Urinary bladder (tissue), 4 donors: ENCODE results near the gene USP24. TPM values are rescaled to one million over a fixed set of nuclear protein-coding genes. Genes with fewer than 3 reads are reported as not detected.

Source experiments
- DNase-seq: peaks from one replicate; pipeline ENCODE4 v3.0.0-alpha.2; 2015; ENCODE audit errors: extremely low spot score
- H3K27ac ChIP-seq: one replicate; pipeline ENCODE4 v1.5.1; 2013; ENCODE audit warnings: low read depth, mild to moderate bottlenecking, moderate library complexity
- H3K36me3 ChIP-seq: one replicate; pipeline ENCODE4 v1.6.1; 2013; ENCODE audit warnings: mild to moderate bottlenecking, moderate library complexity; ENCODE audit not compliant: insufficient read depth
- H3K4me1 ChIP-seq: one replicate; pipeline ENCODE4 v1.6.1; 2013; ENCODE audit warnings: mild to moderate bottlenecking, moderate library complexity; ENCODE audit not compliant: insufficient read depth
- H3K4me3 ChIP-seq: one replicate; pipeline ENCODE4 v1.5.1; 2013; ENCODE audit warnings: low read depth, low read length
- WGBS: extraction: QIAGEN DNeasy Blood & Tissue Kit; methylation state at CpG from one replicate; pipeline ENCODE4 v1.1.7; 2013; 5-methylcytosine and 5-hydroxymethylcytosine counted together
- polyA plus RNA-seq: library from polyadenylated mRNA; stranded (reverse); fragments of 200-250 nt; gene quantifications from one replicate; pipeline ENCODE4 v1.2.3, GENCODE V29; 2013
- total RNA-seq: library from RNA; depleted of rRNA; stranded (reverse); fragments of >200 nt; gene quantifications from one replicate; pipeline ENCODE4 v1.2.3, GENCODE V29; 2014
- donor health status: healthy with polysubstance abuse.
- donor health status: healthy.

The USP24 gene
- total and polyA plus RNA-seq, 2 donors: 11.9 to 74.4 TPM

DNA sequence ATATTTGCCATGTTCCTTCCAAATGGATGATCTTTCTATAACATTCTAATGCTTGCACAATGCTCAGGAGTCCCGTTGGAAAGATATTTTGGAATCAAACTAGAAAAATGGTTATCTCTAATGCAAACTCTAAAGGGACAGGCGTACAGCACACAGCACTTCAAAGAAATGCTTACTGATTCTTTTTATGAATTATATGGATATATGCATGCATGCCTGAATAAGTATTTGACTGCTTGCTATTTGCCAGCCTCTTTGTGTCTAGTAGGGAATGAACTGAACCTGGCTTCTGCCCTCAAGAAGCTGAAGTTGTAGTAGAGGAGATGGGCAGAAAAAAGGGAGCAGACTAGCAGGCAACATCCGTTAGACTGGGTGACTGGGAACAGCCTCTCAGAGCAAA is 127.7 kb downstream of the USP24 start:
- H3K4me3 ChIP-seq: no peak overlapping the region
- peaks cover 10% of the 10 kb centered on the region for H3K36me3 ChIP-seq
- 87% methylated on average over 3 of the region's 3 CpGs for WGBS
- H3K27ac ChIP-seq: no peak overlapping the region
- no peak for DNase-seq
- H3K4me1 ChIP-seq: no peaks in the 10 kb centered on the region

DNA sequence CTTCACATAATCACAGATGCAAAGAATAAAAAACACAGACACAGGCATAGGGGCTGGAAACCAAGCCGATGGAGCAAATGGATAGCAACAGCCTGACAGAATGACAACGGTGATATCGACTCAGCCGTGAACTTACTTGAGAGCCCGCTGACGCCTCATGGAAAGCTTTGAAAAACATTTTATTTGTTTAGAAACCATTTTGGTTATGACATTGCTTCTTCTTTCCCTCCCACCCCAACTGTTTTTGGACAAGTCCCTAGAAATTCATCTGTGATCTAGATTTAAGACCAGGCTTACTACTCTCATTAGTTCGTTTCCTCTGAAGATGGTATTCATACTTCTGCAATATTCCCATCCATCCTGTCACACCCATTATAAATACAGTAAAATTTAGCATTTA is 130.9 kb downstream of the USP24 start:
- H3K4me3 ChIP-seq: no peak overlapping the region
- H3K27ac ChIP-seq: no peak overlapping the region
- 92% methylated on average over 7 of the region's 7 CpGs for WGBS
- no peaks in the 10 kb centered on the region for H3K4me1 ChIP-seq
- no peak for DNase-seq
- peaks cover 10% of the 10 kb centered on the region for H3K36me3 ChIP-seq

DNA sequence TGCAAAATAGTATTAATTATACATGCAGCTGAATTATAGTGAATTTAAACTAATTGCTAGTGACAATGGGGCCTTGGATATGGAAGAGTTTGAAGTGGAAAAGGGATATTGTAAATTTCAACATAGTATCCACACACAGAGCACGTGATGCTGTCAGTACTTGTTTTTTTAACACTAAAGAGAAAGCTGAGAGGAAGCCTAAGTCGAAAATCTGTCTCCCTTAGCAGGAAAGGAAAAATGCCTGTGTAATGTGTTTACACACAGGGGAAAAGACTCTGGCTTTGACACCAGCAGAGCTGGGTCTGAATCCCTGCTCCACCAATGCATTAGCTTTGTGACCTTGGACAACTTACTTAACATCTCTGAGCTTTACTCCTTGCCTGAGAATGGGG is 133.3 kb downstream of the USP24 start:
- no peaks in the 10 kb centered on the region for H3K4me1 ChIP-seq
- no peak for DNase-seq
- no peak overlapping the region for H3K4me3 ChIP-seq
- peaks cover 5% of the 10 kb centered on the region for H3K36me3 ChIP-seq
- H3K27ac ChIP-seq: no peak overlapping the region
- WGBS: 59% methylated on average over 2 of the region's 2 CpGs

DNA sequence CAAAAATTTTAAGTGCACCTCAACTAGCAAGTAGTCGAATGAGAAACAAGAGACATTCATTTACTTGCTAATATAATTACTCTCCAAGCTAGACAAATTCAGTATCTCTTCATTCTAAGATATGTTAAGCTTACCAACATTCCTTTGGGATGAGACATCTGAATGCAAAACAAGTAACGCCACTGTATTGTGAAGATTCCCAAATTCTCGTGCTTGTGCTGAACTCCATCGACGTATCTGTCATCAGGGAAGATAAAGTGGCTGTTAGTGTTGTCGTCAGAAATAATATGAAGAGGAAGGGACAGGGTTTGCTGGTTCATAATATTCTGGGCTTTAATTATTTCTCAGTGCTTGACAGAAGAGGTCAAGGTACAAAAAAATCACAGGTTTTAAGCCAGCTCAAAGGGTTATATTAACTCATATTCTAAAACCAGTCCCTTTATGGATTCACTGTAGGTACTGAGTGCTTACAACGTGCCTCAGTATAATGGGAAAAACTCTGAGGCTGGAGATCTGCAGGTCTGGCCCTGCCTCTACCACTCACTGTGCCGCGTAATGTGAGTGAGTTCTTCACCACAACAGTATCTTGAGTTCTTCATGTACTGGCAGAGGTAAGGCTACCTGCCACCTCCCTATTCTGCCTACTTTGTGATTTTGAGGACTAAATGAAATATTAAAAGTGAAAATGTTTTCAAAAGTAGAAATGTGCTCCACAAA is 133.8 kb downstream of the USP24 start:
- Histone ChIP-seq H3K4me1 (no peaks in the 10 kb centered on the region), H3K36me3 (peaks cover 5% of the 10 kb centered on the region), H3K27ac (no peak overlapping the region), H3K4me3 (no peak overlapping the region)
- 64% methylated on average over 9 of the region's 9 CpGs for WGBS
- DNase-seq: no peak

DNA sequence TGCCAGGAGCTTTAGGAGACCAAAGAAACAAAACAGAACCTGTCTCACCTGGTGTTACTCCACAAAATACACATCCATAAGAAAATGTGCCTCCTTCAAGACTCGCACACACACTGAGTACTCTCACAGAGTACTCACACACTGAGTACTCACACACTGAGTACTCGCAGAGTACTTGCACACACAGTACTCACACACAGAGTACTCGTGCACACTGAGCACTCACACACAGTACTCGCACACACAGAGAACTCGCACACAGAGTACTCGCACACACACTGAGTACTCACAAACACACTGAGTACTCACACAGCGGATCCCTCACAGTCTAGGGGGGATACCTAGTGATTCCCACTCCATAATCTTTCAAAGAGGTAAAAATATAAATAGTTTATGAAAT is 135.5 kb downstream of the USP24 start:
- WGBS: 98% methylated on average over 7 of the region's 7 CpGs
- no peak for DNase-seq
- Histone ChIP-seq H3K4me1 (no peaks in the 10 kb centered on the region), H3K4me3 (no peak overlapping the region), H3K27ac (no peak overlapping the region), H3K36me3 (peaks cover 5% of the 10 kb centered on the region)

DNA sequence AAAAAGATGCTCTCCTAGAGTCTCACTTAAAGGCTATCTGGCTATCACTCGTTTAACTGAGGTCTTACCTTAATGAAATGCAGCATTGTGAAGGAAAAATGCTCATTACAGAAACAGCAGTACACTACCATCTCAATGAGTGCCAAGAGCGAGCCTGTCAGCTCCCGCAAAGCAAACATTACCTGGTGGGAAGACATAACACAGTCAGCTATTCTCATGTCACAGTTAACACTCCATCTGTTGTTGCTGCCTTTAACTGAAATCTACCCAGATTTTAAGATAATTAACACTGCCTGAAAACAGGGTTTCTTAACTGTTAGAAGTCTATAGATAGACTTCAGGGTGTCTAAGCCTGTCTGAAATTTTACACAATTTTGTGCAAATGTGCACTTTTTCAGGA is 136.7 kb downstream of the USP24 start:
- no peak for DNase-seq
- WGBS: 87% methylated on average over 3 of the region's 3 CpGs
- Histone ChIP-seq H3K27ac (no peak overlapping the region), H3K4me1 (no peaks in the 10 kb centered on the region), H3K4me3 (no peak overlapping the region), H3K36me3 (peaks cover 2% of the 10 kb centered on the region)

DNA sequence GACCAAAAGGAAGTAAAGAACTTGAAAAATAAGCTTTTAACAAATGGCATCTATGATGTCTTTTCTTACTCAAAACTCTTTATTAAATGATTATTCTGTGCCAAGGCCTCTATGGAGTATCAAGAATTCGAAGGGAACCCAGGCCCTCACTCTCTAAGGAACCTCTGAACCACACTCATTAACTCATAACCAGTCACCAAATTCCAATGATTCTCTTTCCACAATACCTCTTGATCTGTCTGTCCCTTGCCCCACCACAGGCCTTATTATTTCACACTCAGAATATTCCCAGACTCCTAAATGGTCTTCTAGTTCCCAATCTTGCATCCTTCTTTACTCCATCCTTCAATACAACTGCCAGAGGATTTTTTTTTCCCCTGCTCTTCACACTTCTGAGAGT is 138.8 kb downstream of the USP24 start:
- no peak for DNase-seq
- H3K27ac ChIP-seq: no peak overlapping the region
- no peaks in the 10 kb centered on the region for H3K4me1 ChIP-seq
- no peak overlapping the region for H3K4me3 ChIP-seq
- 91% methylated on average over 1 of the region's 1 CpG for WGBS
- no peaks in the 10 kb centered on the region for H3K36me3 ChIP-seq

DNA sequence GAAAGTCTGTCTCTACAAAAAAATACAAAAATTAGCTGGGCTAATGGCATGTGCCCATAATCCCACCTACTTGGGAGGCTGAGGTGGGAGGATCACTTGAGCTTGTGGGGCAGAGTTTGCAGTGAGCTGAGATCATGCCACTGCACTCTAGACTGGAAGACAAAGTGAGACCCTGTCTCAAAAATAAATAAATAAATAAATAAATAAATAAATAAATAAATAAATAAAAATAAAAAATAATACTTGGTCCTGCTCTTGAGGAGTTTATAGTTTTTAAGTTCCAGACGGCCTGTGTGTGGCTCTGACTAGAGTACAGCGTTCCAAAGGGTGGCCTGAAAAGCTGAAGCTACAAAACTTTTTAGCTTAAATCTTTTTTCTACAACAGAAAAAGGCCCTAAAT is 140.7 kb downstream of the USP24 start:
- WGBS: 99% methylated on average over 2 of the region's 2 CpGs
- DNase-seq: no peak
- H3K27ac ChIP-seq: no peak overlapping the region
- H3K4me1 ChIP-seq: no peaks in the 10 kb centered on the region
- peaks cover under 1% of the 10 kb centered on the region for H3K36me3 ChIP-seq
- no peak overlapping the region for H3K4me3 ChIP-seq

DNA sequence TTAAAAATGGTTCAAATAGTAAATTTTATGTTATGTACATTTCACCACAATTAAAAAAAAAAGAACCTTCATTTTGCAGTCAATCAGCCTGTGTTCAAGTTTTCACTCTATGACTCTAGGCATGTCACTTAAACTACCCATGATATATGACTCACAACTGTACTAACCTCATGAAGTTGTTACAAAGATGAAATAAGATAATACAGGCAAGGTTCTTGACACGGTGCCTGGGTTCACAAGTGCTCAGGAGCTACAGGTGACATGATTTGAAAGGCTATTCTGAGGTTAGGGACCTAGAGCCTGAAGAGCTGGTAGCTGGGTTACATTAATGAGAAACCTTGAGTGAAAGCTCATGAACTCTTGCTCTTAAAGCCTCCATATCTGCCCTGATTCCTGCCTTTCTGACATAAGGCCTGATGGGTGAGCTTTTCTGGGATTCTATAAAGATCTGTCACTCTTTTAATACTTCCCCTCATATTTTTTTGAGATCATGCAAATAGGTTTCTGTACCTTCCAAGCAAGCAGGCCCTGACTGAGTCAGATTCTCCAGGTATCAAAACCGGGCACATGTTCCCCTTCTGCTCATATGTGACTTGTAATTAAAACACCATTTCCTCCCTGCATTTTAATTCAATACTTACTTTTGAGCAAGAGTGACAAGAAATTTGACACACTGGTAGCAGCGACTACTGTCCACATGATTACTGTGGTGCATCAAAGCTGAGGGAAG is 141.8 kb downstream of the USP24 start:
- DNase-seq: no peak
- H3K27ac ChIP-seq: no peak overlapping the region
- peaks cover 2% of the 10 kb centered on the region for H3K36me3 ChIP-seq
- H3K4me1 ChIP-seq: no peaks in the 10 kb centered on the region
- 91% methylated on average over 3 of the region's 3 CpGs for WGBS
- no peak overlapping the region for H3K4me3 ChIP-seq

DNA sequence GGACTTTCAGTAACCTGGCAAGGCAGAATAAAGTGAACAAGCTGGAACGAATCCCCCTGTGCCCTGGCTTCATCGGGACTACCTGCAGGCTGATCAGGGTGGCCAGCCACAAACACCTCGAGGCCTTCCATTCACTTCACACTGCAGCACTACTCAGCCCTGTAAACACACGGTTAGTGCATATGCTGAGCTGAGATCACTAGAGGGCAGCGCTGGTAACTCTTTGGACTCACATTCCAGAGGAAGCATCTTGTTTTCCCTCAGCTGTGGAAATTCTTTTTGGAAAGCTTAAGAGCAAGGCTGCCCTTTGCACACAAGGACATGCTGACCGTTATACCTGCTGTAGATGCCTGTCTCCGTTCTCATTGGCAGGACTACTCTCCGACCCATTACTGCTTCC is 143.7 kb downstream of the USP24 start:
- Histone ChIP-seq H3K4me1 (no peaks in the 10 kb centered on the region), H3K27ac (no peak overlapping the region), H3K36me3 (peaks cover 2% of the 10 kb centered on the region), H3K4me3 (no peak overlapping the region)
- WGBS: 50% methylated on average over 8 of the region's 8 CpGs
- no peak for DNase-seq

DNA sequence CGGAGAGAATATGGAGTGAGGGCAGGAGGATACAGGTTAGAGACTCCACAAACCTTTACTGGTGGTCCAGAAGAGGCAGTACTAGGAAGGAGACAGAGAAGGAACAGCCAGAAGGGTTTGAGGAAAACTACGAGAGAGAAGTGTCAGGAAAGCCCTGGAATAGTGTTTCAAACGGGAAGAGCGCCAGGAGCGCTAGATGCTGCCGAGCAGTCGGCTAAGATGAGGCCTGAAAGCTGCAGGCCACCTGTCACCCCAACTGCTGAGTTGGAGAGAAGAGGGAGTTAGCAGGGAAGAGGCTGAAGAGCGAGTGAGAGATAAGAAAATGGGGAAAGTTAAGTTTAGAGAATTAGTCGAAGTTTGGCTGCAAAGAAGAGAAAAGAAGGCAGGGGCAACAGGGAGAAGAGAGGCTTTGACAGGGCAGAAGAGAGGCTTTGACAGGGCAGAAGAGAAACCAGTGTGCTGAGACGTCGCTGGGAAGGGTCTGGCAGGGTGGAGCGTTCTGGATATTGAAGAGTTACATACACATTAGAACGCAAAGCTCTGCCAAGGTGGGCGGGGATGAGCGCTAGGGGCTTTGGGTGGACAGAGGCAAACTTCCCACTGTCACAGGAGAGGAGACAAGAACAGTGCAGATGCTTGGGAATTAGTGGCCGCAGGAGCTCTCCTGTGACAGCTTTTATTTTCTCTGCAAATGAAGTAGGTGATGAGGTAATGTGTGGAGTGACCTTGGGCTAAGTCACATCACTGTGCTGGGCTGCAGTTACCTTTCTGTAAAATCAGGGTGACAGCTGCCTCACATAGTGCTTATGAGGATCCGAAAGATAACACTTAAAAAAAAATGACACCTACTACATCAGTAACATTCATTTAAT is 144.6 kb downstream of the USP24 start:
- no peak for DNase-seq
- WGBS: 62% methylated on average over 17 of the region's 17 CpGs
- Histone ChIP-seq H3K4me1 (no peaks in the 10 kb centered on the region), H3K36me3 (peaks cover 2% of the 10 kb centered on the region), H3K4me3 (no peak overlapping the region), H3K27ac (no peak overlapping the region)

DNA sequence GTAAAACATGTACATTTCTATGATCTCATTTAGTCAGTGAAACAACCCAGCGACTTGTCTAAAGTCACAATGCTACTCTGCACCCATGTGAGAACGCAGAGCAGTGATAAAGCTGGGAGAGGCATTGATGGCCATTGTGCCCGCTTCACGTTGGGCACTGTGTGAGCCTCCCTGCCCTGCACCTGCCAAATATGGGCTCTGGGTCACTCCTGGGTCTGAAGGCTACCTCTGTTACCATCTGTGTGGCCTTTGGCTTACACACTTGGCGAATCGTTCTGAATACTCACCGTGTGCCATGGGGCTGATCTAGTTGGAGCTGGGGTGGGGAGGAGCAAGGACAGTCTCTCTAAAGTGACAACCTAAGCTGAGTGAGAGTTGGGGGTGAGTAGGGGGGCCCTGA is 145.9 kb downstream of the USP24 start:
- no peak for DNase-seq
- WGBS: 90% methylated on average over 7 of the region's 7 CpGs
- Histone ChIP-seq H3K4me3 (no peak overlapping the region), H3K4me1 (no peaks in the 10 kb centered on the region), H3K36me3 (peaks cover 2% of the 10 kb centered on the region), H3K27ac (no peak overlapping the region)

DNA sequence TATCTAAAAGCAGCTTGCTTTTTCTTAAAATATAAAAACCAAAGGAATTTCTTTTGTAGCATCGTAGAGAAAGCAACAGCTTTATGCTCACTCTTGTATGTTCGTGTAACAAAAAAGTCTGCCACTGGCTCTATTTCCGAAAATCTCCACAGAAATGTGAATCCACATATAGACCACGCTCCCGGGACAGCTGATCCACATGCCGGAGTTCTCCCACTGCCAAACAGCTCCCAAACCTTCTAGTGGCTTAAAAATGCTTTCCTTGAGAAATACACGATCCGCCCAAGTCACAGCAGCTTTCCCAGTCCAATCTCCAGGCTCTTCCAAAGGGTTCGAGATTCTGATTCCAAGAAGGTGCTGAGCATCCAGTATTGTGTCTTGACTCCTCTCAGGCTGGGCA is 146.5 kb downstream of the USP24 start:
- Histone ChIP-seq H3K4me3 (no peak overlapping the region), H3K27ac (no peak overlapping the region), H3K36me3 (peaks cover 2% of the 10 kb centered on the region), H3K4me1 (no peaks in the 10 kb centered on the region)
- DNase-seq: no peak
- 95% methylated on average over 9 of the region's 9 CpGs for WGBS

DNA sequence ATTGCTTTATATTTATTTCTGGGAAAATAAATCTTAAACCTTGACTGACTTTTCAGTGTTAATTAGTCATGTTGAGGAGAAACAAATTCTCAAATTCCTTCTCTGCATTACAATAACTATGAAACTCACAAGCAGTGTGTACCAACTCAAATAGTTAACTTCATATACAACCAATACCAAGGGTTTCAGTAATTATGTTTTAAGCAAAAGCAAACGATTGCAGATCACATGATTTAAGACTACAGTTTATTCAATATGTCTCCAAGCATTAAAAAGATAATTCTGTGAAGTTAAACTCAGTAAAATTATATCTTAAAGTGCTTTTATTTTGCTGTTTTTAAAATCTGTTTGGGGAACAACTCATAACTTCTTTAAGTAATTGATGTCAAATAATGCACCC is 147.2 kb downstream of the USP24 start:
- Histone ChIP-seq H3K36me3 (peaks cover 2% of the 10 kb centered on the region), H3K4me1 (no peaks in the 10 kb centered on the region), H3K4me3 (no peak overlapping the region), H3K27ac (no peak overlapping the region)
- WGBS: 72% methylated on average over 1 of the region's 1 CpG
- DNase-seq: no peak
